Astrocyte (in vitro differentiated cells and primary cell): ENCODE measurements around the gene CIITA. TPM values are rescaled to one million over a fixed set of nuclear protein-coding genes. Genes with fewer than 3 reads are reported as not detected.

ENCODE experiments used
- DNase-seq: peaks from one replicate; pipeline ENCODE4 v3.0.0-alpha.2; 2010; ENCODE audit warnings: low read depth
- FAIRE-seq: peaks from 2 replicates; lab custom pipeline; 2011; peaks lifted over from hg19 to GRCh38; lab: Jason Lieb, UNC
- H2AFZ ChIP-seq: 2 replicates; pipeline ENCODE4 v1.6.0; 2012; ENCODE audit warnings: low read depth, low read length, inconsistent platforms
- H3K27ac ChIP-seq: 2 replicates; pipeline ENCODE4 v1.5.1; 2011; ENCODE audit warnings: low read depth, low read length, inconsistent platforms
- H3K27me3 ChIP-seq: 2 replicates; pipeline ENCODE4 v1.6.0; 2011; ENCODE audit warnings: low read length, inconsistent platforms; ENCODE audit not compliant: insufficient read depth
- H3K36me3 ChIP-seq: 2 replicates; pipeline ENCODE4 v1.5.1; 2011; ENCODE audit warnings: low read length, inconsistent platforms; ENCODE audit not compliant: insufficient read depth
- H3K4me1 ChIP-seq: 2 replicates; pipeline ENCODE4 v1.5.1; 2011; ENCODE audit warnings: low read length, inconsistent platforms; ENCODE audit not compliant: insufficient read depth
- H3K4me2 ChIP-seq: 2 replicates; pipeline ENCODE4 v1.6.0; 2012; ENCODE audit warnings: low read length, inconsistent platforms
- H3K4me3 ChIP-seq: 2 replicates; pipeline ENCODE4 v1.5.1; 2011; ENCODE audit warnings: low read depth, mild to moderate bottlenecking, low read length, inconsistent platforms; ENCODE audit not compliant: insufficient read depth
- H3K79me2 ChIP-seq: 2 replicates; pipeline ENCODE4 v1.6.0; 2012; ENCODE audit warnings: mild to moderate bottlenecking, low read length, inconsistent platforms; ENCODE audit not compliant: insufficient read depth
- H3K9ac ChIP-seq: 2 replicates; pipeline ENCODE4 v1.6.0; 2012; ENCODE audit warnings: mild to moderate bottlenecking, low read length, inconsistent platforms
- H3K9me3 ChIP-seq: 2 replicates; pipeline ENCODE4 v1.5.1; 2012; ENCODE audit warnings: low read depth, mild to moderate bottlenecking, low read length, inconsistent platforms; ENCODE audit not compliant: insufficient read depth
- H4K20me1 ChIP-seq: 2 replicates; pipeline ENCODE4 v1.6.0; 2012; ENCODE audit warnings: low read length, inconsistent platforms; ENCODE audit not compliant: insufficient read depth
- H3K27ac Mint-ChIP-seq: one replicate; pipeline ENCODE4 v1.8.0; 2021; ENCODE audit warnings: mild to moderate bottlenecking, mixed read lengths; ENCODE audit not compliant: unreplicated experiment
- H3K27me3 Mint-ChIP-seq: one replicate; pipeline ENCODE4 v1.8.0; 2021; ENCODE audit warnings: low read depth, mixed read lengths; ENCODE audit not compliant: unreplicated experiment
- H3K36me3 Mint-ChIP-seq: one replicate; pipeline ENCODE4 v1.8.0; 2021; ENCODE audit warnings: low read depth, mixed read lengths; ENCODE audit not compliant: unreplicated experiment
- H3K4me1 Mint-ChIP-seq: one replicate; pipeline ENCODE4 v1.8.0; 2021; ENCODE audit warnings: low read depth, mixed read lengths; ENCODE audit not compliant: unreplicated experiment
- H3K4me3 Mint-ChIP-seq: one replicate; pipeline ENCODE4 v1.8.0; 2021; ENCODE audit warnings: mild to moderate bottlenecking, moderate library complexity, mixed read lengths; ENCODE audit not compliant: unreplicated experiment
- H3K9me3 Mint-ChIP-seq: one replicate; pipeline ENCODE4 v1.8.0; 2021; ENCODE audit warnings: mild to moderate bottlenecking, mixed read lengths; ENCODE audit not compliant: unreplicated experiment
- CTCF ChIP-seq: IDR thresholded peaks from 2 replicates; pipeline ENCODE4 v1.5.1; 2011; ENCODE audit warnings: low read depth, mild to moderate bottlenecking, inconsistent platforms, low read length, moderate library complexity; ENCODE audit not compliant: insufficient read depth
- EZH2 ChIP-seq: IDR thresholded peaks from 2 replicates; pipeline ENCODE4 v1.6.1; 2012; ENCODE audit warnings: mild to moderate bottlenecking, low read length, inconsistent platforms; ENCODE audit not compliant: insufficient read depth
- total RNA-seq: library from RNA; stranded (reverse); gene quantifications from 2 replicates; pipeline ENCODE4 v1.2.1, GENCODE V29; 2021

CIITA gene
- total RNA-seq, 1 donor from 2014 or later, result not detected

- H3K27me3 Mint-ChIP-seq, result peaks cover 62% of the 10 kb centered on the region
- no peak overlapping the region for H3K4me2 ChIP-seq
- no peak overlapping the region for H3K27ac ChIP-seq
- TF ChIP-seq CTCF, result no peak
- no peak overlapping the region for H3K4me3 Mint-ChIP-seq
- peaks cover 4% of the 10 kb centered on the region for H3K9me3 Mint-ChIP-seq
- no peak overlapping the region for H2AFZ ChIP-seq
- H3K4me1 ChIP-seq, result peaks cover 17% of the 10 kb centered on the region
- no peaks in the 10 kb centered on the region for H3K36me3 Mint-ChIP-seq
- H3K4me3 ChIP-seq, result no peak overlapping the region
- FAIRE-seq, result no peak
- no peak overlapping the region for H3K9ac ChIP-seq
- H3K27ac Mint-ChIP-seq, result no peak overlapping the region
- no peaks in the 10 kb centered on the region for H3K79me2 ChIP-seq
- no peaks in the 10 kb centered on the region for H3K9me3 ChIP-seq
- no peak for DNase-seq
- no peaks in the 10 kb centered on the region for H3K27me3 ChIP-seq
- H3K36me3 ChIP-seq, result no peaks in the 10 kb centered on the region
- no peaks in the 10 kb centered on the region for H4K20me1 ChIP-seq
- peaks cover 9% of the 10 kb centered on the region for H3K4me1 Mint-ChIP-seq
These were observed 8.2 kb upstream of the CIITA start for GRCh38 chr16:10868596-10869469.

GRCh38 chr16:10870137-10870776 is 6.7 kb upstream of the CIITA start:
- no peaks in the 10 kb centered on the region for H3K79me2 ChIP-seq
- peak overlapping the region; percentile 68 for H3K27ac Mint-ChIP-seq
- no peak overlapping the region for H2AFZ ChIP-seq
- no peak overlapping the region for H3K4me3 Mint-ChIP-seq
- H3K27me3 Mint-ChIP-seq, result peaks cover 68% of the 10 kb centered on the region
- H3K36me3 Mint-ChIP-seq, result no peaks in the 10 kb centered on the region
- H3K9me3 ChIP-seq, result no peaks in the 10 kb centered on the region
- H3K4me2 ChIP-seq, result peak overlapping the region; percentile 78
- peaks cover 9% of the 10 kb centered on the region for H3K4me1 Mint-ChIP-seq
- FAIRE-seq (no peak), DNase-seq (no peak)
- H4K20me1 ChIP-seq, result no peaks in the 10 kb centered on the region
- peaks cover 8% of the 10 kb centered on the region for H3K9me3 Mint-ChIP-seq
- H3K9ac ChIP-seq, result no peak overlapping the region
- peak overlapping the region; percentile 42 for H3K27ac ChIP-seq
- peaks cover 17% of the 10 kb centered on the region for H3K4me1 ChIP-seq
- H3K4me3 ChIP-seq, result no peak overlapping the region
- TF ChIP-seq EZH2, result no peak
- TF ChIP-seq CTCF, result no peak
- peaks cover 2% of the 10 kb centered on the region for H3K27me3 ChIP-seq
- H3K36me3 ChIP-seq, result no peaks in the 10 kb centered on the region

- FAIRE-seq (no peak), DNase-seq (no peak)
- no peaks in the 10 kb centered on the region for H3K36me3 ChIP-seq
- peak overlapping the region; percentile 78 for H3K4me2 ChIP-seq
- H3K79me2 ChIP-seq, result no peaks in the 10 kb centered on the region
- Mint-ChIP-seq H3K4me3 (no peak overlapping the region), H3K36me3 (no peaks in the 10 kb centered on the region), H3K27me3 (peaks cover 67% of the 10 kb centered on the region), H3K9me3 (peaks cover 8% of the 10 kb centered on the region), H3K27ac (peak overlapping the region; percentile 68), H3K4me1 (peaks cover 9% of the 10 kb centered on the region)
- no peak overlapping the region for H2AFZ ChIP-seq
- no peak overlapping the region for H3K9ac ChIP-seq
- peaks cover 17% of the 10 kb centered on the region for H3K4me1 ChIP-seq
- H3K27ac ChIP-seq, result peak overlapping the region; percentile 42
- H3K9me3 ChIP-seq, result no peaks in the 10 kb centered on the region
- TF ChIP-seq EZH2, result no peak
- no peak for TF ChIP-seq CTCF
- no peaks in the 10 kb centered on the region for H4K20me1 ChIP-seq
- H3K4me3 ChIP-seq, result peak overlapping the region; percentile 4
- H3K27me3 ChIP-seq, result peaks cover 2% of the 10 kb centered on the region
These were observed 6.2 kb upstream of the CIITA start for GRCh38 chr16:10870808-10871156.
